Panc1 (cell line): ENCODE data around the gene TF. TPM values are rescaled to one million over a fixed set of nuclear protein-coding genes. Genes with fewer than 3 reads are reported as not detected.

Experiments used
- ATAC-seq: fragments of 200-7000 bp; cut with Tn5 transposase; 2 replicates; pipeline ENCODE4 v1.9.1; 2020; ENCODE audit warnings: mild to moderate bottlenecking, moderate library complexity
- BruUV-seq: library from RNA; stranded (reverse); fragments of 400-500 nt; replicated peaks from 2 replicates; lab custom pipeline; 2021; lab: Mats Ljungman, UMichigan
- CTCF ChIA-PET: fragments of 300-600 bp; sonication (Branson Sonifier 250); formaldehyde crosslinking; loops from one replicate; lab custom pipeline; 2022; ENCODE audit warnings: antibody characterized with exemption; lab: Charles Lee
- POLR2A ChIA-PET: fragments of 300-600 bp; sonication (Branson Sonifier 250); formaldehyde crosslinking; loops from one replicate; lab custom pipeline; 2022; ENCODE audit warnings: antibody characterized with exemption; lab: Charles Lee
- DNase-seq: peaks from one replicate; pipeline ENCODE4 v3.0.0-alpha.2; 2010; ENCODE audit warnings: low read depth, low spot score
- H3K27ac ChIP-seq: 2 replicates; pipeline ENCODE4 v1.5.1; 2011; ENCODE audit warnings: mild to moderate bottlenecking, low read length, inconsistent platforms
- H3K27me3 ChIP-seq: fragments of 200-500 bp; sonication (Bioruptor generic); 2 replicates; pipeline ENCODE4 v1.6.0; 2014; ENCODE audit warnings: low read length, inconsistent platforms; ENCODE audit not compliant: control insufficient read depth, insufficient read depth
- H3K36me3 ChIP-seq: fragments of 200-500 bp; sonication (Bioruptor generic); 2 replicates; pipeline ENCODE4 v1.5.1; 2014; ENCODE audit warnings: inconsistent platforms, mild to moderate bottlenecking, low read length, moderate library complexity; ENCODE audit not compliant: control insufficient read depth, insufficient read depth
- H3K4me1 ChIP-seq: 2 replicates; pipeline ENCODE4 v1.5.1; 2011; ENCODE audit warnings: inconsistent platforms, mild to moderate bottlenecking, low read length, moderate library complexity; ENCODE audit not compliant: control insufficient read depth, insufficient read depth
- H3K4me3 ChIP-seq, 2 experiments: 2 replicates each; pipeline ENCODE4 v1.5.1; 2011 to 2012; ENCODE audit warnings: low read depth in 2 of 2, low read length in 2 of 2, mild to moderate bottlenecking in 2 of 2, inconsistent platforms in 1 of 2, moderate library complexity in 1 of 2
- H3K9me3 ChIP-seq: fragments of 200-500 bp; sonication (Bioruptor generic); 2 replicates; pipeline ENCODE4 v1.5.1; 2014; ENCODE audit warnings: low read depth, mild to moderate bottlenecking, inconsistent platforms, low read length, moderate library complexity; ENCODE audit not compliant: control insufficient read depth, insufficient read depth
- POLR2AphosphoS5 ChIP-seq: IDR thresholded peaks from 2 replicates; pipeline ENCODE4 v1.6.1; 2012; ENCODE audit warnings: mild to moderate bottlenecking, low read depth, low read length, moderate library complexity
- SIN3A ChIP-seq: IDR thresholded peaks from 2 replicates; pipeline ENCODE4 v1.6.1; 2012; ENCODE audit warnings: low read depth, mild to moderate bottlenecking, low read length, moderate library complexity, borderline replicate concordance; ENCODE audit not compliant: insufficient read depth
- TCF7L2 ChIP-seq: IDR thresholded peaks from 2 replicates; pipeline ENCODE4 v1.6.1; 2011; ENCODE audit warnings: mild to moderate bottlenecking, low read depth, low read length, inconsistent platforms
- in situ Hi-C: cut with HindIII; loops from 2 replicates; pipeline ENCODE4 v1.10.0; 2016; ENCODE audit warnings: low sequenced_read_pairs, low pct_unique_long_range_greater_than_20kb
- intact Hi-C: fragments of 100-400 bp; cut with micrococcal nuclease; formaldehyde crosslinking; loops from one replicate; pipeline ENCODE4 v1.10.0; 2022; ENCODE audit not compliant: unreplicated experiment
- total RNA-seq: library from RNA; stranded (reverse); gene quantifications from one replicate; pipeline ENCODE4 v1.2.1, GENCODE V29; 2021; ENCODE audit not compliant: unreplicated experiment
- TF ChIP-seq, protein P1 (sequence below), 2 experiments: IDR thresholded peaks; 2 replicates each; pipeline ENCODE4 v1.6.1; 2011 to 2012; ENCODE audit warnings: low read depth in 2 of 2, control low read depth in 1 of 2, low read length in 1 of 2, mild to moderate bottlenecking in 1 of 2, moderate library complexity in 1 of 2; ENCODE audit not compliant: insufficient read depth in 1 of 2
- TF ChIP-seq, protein P2 (sequence below): fragments of 450-650 bp; IDR thresholded peaks from 2 replicates; pipeline ENCODE4 v1.5.1; 2017; ENCODE audit warnings: mild to moderate bottlenecking

TF gene
- total RNA-seq, 1 experiment from 2014 or later, result 9.5 TPM

DNA sequence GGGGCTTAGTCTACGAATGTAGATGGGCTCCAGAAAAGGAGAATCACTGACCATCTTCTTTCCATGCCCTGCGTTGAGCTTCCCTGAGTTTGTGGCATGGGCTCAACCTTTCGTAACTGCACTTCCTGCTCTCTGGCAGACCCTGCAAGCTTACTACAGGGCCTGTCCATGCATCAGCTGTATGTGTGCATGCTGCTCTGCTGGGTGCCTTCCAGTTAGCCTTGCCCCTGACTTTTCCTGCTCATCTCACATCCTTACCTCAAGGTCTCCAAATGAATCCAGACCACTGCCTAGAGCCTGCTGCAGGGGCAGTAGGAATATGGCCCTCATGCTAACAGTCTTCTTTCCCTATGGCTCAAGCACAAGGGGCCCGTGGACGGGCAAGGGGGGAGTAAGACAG lies 2.0 kb upstream of the TF start:
- TF ChIP-seq, protein P1, sequence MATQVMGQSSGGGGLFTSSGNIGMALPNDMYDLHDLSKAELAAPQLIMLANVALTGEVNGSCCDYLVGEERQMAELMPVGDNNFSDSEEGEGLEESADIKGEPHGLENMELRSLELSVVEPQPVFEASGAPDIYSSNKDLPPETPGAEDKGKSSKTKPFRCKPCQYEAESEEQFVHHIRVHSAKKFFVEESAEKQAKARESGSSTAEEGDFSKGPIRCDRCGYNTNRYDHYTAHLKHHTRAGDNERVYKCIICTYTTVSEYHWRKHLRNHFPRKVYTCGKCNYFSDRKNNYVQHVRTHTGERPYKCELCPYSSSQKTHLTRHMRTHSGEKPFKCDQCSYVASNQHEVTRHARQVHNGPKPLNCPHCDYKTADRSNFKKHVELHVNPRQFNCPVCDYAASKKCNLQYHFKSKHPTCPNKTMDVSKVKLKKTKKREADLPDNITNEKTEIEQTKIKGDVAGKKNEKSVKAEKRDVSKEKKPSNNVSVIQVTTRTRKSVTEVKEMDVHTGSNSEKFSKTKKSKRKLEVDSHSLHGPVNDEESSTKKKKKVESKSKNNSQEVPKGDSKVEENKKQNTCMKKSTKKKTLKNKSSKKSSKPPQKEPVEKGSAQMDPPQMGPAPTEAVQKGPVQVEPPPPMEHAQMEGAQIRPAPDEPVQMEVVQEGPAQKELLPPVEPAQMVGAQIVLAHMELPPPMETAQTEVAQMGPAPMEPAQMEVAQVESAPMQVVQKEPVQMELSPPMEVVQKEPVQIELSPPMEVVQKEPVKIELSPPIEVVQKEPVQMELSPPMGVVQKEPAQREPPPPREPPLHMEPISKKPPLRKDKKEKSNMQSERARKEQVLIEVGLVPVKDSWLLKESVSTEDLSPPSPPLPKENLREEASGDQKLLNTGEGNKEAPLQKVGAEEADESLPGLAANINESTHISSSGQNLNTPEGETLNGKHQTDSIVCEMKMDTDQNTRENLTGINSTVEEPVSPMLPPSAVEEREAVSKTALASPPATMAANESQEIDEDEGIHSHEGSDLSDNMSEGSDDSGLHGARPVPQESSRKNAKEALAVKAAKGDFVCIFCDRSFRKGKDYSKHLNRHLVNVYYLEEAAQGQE (IDR thresholded peaks at IDR 0.05; ENCODE audit: insufficient read depth in 1 of 2, low read depth in 2 of 2, low read length in 1 of 2), result no peak
- TF ChIP-seq, protein P2, sequence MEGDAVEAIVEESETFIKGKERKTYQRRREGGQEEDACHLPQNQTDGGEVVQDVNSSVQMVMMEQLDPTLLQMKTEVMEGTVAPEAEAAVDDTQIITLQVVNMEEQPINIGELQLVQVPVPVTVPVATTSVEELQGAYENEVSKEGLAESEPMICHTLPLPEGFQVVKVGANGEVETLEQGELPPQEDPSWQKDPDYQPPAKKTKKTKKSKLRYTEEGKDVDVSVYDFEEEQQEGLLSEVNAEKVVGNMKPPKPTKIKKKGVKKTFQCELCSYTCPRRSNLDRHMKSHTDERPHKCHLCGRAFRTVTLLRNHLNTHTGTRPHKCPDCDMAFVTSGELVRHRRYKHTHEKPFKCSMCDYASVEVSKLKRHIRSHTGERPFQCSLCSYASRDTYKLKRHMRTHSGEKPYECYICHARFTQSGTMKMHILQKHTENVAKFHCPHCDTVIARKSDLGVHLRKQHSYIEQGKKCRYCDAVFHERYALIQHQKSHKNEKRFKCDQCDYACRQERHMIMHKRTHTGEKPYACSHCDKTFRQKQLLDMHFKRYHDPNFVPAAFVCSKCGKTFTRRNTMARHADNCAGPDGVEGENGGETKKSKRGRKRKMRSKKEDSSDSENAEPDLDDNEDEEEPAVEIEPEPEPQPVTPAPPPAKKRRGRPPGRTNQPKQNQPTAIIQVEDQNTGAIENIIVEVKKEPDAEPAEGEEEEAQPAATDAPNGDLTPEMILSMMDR, result no peak
- no peak for TF ChIP-seq POLR2AphosphoS5
- TF ChIP-seq TCF7L2, result no peak
- no peak for TF ChIP-seq SIN3A
- intact Hi-C loops, result loop anchor here (2.0 kb wide), 1 partner anchor 49 kb away; no protein-coding TSS in a partner anchor
- Histone ChIP-seq H3K4me1 (0 out of 2 replicates have a peak, but pooled peaks cover 9% of the 10 kb centered on the region), H3K9me3 (no peaks in the 10 kb centered on the region), H3K27ac (no peak overlapping the region), H3K27me3 (no peaks in the 10 kb centered on the region; the same call in 1 of the 2 replicates), H3K36me3 (no peaks in the 10 kb centered on the region), H3K4me3 (no peak overlapping the region)
- ChIA-PET CTCF (no interaction called here), POLR2A (no interaction called here)
- in situ Hi-C loops, result no loop called here
- no TSS peak for BruUV-seq
- DNase-seq (no peak), ATAC-seq (no peak)

DNA sequence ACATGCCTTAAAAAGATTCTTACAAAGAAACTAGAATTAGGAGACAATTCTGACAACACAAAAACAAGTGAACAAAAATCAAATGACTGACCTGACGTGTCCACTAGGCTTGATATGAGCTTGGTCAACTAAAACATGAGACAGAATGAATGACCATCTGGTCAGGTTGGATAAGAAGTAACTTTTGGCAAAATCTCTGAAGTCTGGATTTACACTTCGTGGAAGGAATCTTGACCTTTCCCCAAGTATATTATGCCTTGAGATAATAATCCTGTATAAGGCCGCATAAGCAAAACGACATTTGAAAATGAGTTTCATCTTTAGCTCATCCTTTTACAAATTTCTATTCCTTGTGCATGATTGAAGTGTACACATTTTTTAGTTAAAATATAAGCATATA lies 1.1 kb upstream of the TF start:
- Histone ChIP-seq H3K4me3 (no peak overlapping the region), H3K36me3 (no peaks in the 10 kb centered on the region), H3K9me3 (no peaks in the 10 kb centered on the region), H3K27ac (no peak overlapping the region), H3K4me1 (0 out of 2 replicates have a peak, but pooled peaks cover 9% of the 10 kb centered on the region), H3K27me3 (no peaks in the 10 kb centered on the region; the same call in 1 of the 2 replicates)
- TF ChIP-seq SIN3A (no peak), POLR2AphosphoS5 (no peak), TCF7L2 (no peak)
- TF ChIP-seq, protein P1 (IDR thresholded peaks at IDR 0.05; ENCODE audit: insufficient read depth in 1 of 2, low read depth in 2 of 2, low read length in 1 of 2), result no peak
- TF ChIP-seq, protein P2, result no peak
- intact Hi-C loops, result loop anchor here (2.0 kb wide), 1 partner anchor 48 kb away; no protein-coding TSS in a partner anchor
- no TSS peak for BruUV-seq
- no peak for ATAC-seq
- in situ Hi-C loops, result no loop called here
- no peak for DNase-seq
- CTCF ChIA-PET, result no interaction called here
- POLR2A ChIA-PET, result no interaction called here
